ENCODE measurements around the gene MGA.

- TF ChIP-seq POLR2AphosphoS5 (IDR thresholded peaks at IDR 0.05; ENCODE audit: insufficient read depth, low read depth, low read length): no peak
- TF ChIP-seq, protein P1, sequence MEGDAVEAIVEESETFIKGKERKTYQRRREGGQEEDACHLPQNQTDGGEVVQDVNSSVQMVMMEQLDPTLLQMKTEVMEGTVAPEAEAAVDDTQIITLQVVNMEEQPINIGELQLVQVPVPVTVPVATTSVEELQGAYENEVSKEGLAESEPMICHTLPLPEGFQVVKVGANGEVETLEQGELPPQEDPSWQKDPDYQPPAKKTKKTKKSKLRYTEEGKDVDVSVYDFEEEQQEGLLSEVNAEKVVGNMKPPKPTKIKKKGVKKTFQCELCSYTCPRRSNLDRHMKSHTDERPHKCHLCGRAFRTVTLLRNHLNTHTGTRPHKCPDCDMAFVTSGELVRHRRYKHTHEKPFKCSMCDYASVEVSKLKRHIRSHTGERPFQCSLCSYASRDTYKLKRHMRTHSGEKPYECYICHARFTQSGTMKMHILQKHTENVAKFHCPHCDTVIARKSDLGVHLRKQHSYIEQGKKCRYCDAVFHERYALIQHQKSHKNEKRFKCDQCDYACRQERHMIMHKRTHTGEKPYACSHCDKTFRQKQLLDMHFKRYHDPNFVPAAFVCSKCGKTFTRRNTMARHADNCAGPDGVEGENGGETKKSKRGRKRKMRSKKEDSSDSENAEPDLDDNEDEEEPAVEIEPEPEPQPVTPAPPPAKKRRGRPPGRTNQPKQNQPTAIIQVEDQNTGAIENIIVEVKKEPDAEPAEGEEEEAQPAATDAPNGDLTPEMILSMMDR (IDR thresholded peaks at IDR 0.05; ENCODE audit: extremely low read depth in 1 of 2, insufficient read depth in 1 of 2, low read depth in 1 of 2, low read length in 2 of 2): no peak
Measured at GRCh38 chr15:41621200-41622193, 38.7 kb upstream of the MGA start.

All from endothelial cell of umbilical vein (primary cell).